NCI-H748 (cell line): ENCODE data around the gene SORBS2.
A peak's percentile ranks its signal among the peaks of the same experiment; 100 is the strongest.
"Not testable (repeated sequence)": the region's sequence is repeated elsewhere in the genome, so short reads cannot be mapped to it uniquely, and the experiment has no call there.

Experiments used
- DNase-seq: peaks from one replicate; lab custom pipeline; 2025; ENCODE audit not compliant: unreplicated experiment; lab: John Stamatoyannopoulos, UW

The SORBS2 gene

DNA sequence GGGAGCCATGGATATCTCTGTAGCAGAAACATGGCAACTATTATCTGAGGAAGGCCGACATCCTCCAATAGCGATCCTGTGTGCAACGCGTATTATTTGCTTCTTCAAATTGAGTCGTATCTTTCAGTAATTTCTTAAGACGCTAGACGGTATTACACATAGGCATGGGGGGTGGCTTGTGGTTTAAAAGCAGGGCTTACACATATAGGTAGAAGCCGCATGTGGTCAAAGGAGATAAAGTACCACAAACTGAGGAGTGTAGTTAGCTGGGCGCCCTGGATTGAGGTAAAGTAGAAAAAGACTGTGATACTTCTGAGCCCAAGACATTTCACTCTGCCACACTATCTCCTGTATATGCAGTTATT lies 94.6 kb downstream of the SORBS2 start:
- no peak for DNase-seq

DNA sequence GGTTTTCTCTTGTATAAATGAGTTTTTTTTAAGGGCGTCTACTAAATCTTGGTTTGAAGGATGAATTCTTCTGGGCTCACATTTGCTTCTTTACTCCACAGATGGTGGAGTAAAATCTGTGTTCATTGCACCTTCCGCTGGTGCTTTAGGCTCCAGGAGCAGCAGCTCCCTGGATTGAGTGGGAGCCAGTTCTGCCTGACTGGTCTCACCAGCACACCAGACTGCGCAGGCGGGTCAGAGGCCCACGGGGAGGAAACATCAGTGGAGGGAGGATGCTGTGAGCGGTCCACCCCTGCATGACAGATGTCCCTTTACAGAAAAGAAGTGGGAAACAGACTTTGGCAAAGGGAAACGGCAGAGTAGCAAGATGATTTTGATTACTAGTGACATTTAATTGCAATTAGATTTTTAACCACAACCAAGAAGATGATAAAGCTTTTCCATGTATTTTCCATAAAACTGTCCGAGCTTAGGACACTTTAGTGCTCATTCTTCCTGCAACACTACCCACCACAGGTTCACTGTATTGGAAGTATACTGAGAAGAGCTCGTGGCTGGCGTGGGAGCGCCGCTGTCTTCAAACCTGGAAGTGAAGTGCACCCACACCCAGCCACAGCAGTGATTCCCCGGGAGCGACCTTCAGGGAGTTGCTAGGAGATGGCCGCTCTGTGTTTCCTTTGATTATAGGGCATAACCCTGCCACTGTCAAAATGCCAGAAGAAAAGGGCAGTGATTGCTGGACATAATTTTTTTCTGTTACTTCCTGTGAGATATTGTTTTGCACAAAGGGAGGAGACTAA lies 95.2 kb downstream of the SORBS2 start:
- peak; percentile 69 for DNase-seq

DNA sequence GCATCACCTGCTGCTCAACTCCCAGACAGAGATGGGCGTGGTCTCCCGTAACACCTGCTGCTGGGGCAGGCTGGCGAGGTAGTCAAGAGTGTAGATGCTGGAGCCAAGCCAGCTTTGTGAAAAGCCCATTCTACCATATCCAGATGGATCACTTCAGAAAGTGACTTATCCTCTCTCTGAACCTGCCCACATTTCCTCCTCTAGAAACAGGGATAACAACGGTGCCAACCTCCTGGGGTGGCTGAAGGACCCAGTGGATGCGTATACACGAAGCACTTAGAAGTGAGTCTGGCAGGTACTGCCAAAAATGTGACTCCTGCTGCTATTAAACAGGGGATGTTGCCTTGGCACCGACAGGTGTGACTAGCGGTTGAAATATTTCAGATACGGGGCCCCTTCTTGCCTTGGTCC lies 95.8 kb downstream of the SORBS2 start:
- peak; percentile 91 for DNase-seq

DNA sequence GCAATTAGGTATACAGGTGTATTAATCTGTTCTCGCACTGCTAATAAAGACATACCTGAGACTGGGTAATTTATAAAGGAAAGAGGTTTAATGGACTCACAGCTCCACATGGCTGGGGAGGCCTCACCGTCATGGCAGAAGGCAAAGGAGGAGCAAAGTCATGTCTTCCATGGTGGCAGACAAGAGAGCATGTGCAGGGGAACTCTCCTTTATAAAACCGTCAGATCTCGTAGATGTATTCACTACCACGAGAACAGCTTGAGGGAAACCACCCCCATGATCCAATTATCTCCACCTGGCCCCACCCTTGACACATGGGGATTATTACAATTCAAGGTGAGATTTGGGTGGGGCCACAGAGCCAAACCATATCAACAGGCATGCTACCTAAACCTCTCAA lies 97.5 kb downstream of the SORBS2 start:
- DNase-seq = peak; percentile 13

DNA sequence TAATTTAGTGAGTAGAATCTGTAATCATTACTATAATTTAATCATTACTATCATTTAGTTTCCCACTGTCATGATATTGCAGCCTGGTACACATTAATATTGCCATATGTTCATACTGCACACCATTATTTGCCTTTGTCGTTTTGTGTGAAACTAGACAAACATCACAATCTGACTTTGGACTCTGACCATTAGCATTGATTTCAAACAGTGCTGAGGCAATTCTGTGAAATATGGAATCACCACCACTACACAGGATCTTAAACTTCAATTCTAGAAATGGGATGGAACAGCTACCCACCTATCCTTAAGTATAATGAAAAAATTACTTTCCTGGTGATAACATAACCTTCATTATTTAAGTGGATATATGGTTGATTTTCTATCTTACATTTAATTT lies 98.3 kb downstream of the SORBS2 start:
- no peak for DNase-seq

DNA sequence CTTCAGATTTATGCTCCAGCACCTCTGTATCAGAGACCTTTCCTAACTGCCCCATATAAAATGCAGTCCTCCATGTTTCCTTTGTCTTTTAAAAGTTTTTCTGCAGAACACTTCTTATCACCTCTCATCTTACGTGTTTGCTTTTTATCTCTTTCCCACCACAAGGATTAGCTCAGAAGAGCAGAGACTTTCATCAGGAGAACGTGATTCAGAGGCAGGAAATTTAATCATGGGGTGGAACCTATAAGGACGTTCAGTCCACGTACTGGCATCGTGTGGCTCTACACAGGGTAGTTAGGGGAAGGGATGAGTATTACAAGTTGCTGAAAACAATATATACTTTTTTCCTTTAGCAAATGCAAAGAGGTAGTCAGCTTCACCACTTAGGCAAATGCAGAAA lies 98.7 kb downstream of the SORBS2 start:
- DNase-seq = no peak

DNA sequence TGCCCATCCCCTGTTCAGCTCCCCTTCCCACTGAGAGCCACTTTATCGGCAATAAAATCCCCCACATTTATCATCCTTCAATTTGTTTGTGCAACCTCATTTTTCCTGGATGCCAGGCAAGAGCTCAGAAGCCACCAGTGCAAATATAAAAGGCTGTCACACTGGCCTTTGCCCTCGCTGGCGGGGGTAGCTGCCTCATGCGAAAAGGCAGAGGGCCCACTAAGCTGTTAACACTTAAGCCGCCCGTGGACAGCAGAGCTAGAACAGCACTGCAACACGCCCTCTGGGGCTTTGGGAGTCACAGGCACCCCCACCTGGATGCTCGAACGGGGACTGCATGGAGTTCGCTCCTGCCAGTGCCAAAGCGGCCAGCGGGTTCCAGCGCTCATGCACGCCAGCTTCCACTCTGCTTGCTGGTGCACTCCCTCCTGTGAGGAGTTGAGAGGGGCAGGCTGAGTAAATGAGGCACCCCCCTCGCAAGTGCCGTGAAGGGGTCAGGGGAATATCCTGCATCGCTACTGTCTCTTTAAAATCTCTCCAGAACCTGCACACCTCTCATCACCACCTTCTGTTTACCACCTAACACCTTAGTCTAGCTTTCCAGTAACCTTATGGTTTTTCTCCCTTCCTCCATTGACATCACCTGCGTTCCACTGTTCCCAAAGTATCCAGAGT lies 99.5 kb downstream of the SORBS2 start:
- no peak for DNase-seq

DNA sequence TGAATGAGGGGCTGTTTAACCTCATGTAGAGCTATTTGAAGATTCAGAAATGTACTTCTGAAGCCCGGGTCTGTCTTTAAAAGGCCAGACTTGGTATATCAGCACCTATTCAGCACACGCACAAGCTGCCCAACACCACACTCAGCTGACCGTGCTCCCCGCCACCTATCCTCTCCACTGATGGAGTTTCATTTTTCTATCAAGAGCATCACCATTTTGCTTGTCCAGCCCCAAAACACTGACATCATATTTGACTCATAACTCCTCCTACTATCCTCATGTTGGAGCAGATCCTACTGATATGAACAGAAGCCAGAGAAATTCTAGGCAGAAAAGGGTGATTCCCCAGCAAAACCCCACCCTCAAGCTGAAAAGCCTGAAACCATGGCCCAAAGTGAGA lies 100.3 kb downstream of the SORBS2 start:
- no peak for DNase-seq

DNA sequence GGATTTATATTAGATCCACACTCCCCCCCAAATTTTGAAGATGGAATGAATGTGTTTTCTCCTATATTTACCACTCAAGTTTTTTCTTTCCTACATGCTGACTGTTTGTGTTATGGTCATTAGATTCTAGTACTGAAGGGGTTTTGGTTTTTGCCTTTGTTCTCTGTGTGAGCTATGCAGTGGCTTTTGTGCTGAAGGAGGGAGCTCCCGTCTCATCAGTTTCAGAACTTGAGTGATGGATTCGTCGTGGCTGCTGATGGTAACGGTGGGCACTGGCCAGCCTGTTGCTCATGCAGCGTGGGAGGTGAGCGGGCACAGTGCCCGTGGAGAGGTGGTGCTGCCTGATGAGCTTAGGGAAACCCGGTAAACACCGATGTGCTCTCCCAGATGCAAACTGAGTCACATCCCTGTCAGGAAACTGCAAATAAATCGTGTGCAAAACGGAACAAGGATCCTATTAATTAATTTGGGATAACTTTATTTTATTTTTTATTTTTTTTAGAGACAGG lies 101.5 kb downstream of the SORBS2 start:
- no peak for DNase-seq

DNA sequence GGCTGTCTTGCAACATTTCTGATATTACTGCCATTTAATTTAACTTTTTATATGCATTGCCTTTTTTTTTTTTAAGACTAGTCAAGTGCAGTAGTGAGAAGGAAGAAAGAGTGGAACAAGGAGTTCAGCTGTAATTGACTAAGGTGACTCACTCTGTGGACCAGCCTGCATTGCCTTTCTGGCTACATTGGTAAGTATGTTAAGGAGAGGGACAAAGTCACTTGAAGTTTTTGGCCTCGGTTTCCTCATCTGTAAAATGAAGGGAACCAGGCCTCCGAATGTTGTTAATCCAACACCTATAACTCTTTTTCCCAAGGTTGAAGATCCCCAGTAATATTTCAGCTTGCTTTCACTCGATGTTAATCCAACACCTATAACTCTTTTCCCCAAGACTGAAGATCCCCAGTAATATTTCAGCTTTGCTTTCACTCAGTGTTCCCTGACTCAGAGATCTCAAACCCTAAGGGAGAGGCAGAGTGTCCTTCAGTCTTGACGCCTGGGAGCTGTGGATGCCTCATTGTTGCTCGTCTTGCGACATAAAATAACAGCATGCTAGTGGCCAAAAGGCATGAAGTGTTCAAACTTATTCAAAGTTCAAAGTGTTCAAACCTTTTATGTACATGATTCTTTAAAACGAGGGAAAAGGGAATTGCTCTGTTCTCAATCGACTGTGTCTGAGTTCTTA lies 102.0 kb downstream of the SORBS2 start:
- no peak for DNase-seq

DNA sequence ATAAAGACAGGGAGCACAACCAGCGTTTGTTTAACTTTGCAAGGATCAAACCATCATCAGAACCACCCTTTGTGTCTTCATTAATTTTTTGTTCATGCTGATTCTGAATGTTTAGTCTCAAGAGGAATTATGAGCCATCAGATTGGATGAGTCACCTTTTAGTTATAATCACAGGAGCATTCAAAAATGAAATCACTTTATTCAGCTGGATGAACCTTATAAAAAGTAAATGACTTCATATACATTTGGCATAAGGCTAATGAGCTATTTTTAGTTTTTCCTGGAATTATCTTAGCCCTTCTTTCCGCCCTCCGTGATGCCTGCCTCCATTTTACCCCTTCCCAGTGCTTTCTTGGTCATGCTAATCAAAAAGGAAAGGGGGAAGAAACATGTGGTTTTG lies 103.6 kb downstream of the SORBS2 start:
- no peak for DNase-seq

DNA sequence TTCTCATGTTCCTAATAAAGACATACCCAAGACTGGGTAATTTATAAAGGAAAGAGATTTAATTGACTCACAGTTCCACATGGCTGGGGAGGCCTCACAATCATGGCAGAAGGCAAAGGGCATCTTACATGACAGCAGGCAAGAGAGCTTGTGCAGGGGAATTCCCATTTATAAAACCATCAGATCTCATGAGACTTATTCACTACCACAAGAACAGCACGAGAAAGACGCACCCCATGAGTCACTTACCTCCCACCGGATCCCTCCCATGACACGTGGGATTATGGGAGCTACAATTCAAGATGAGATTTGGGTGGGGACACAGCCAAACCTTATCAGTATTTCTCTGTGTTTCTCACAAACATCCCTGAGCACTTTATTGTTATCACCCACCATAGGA lies 104.4 kb downstream of the SORBS2 start:
- DNase-seq = not testable (repeated sequence)

DNA sequence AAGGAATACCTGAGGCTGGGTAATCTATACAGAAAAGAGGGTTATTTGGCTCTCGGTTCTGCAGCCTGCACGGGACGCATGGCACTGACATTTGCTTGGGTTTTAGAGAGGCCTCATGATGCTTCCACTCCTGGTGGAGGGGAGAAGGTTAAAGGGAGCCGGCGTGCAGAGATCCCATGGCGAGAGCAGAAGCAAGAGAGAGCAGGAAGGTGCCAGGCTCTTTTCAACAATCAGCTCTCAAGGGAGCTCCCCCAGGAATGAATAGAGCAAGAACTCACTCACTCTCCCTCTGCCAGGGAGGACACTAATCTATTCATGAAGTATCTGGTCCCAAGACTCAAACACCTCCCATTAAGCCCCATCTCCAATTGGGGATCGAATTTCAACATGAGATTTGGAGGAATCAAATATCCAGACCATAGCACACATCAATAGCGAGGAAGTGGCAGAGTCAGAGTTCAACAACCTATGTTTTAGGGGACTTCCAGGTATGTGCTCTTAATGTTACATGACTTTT lies 109.8 kb downstream of the SORBS2 start:
- peak; percentile 58 for DNase-seq

DNA sequence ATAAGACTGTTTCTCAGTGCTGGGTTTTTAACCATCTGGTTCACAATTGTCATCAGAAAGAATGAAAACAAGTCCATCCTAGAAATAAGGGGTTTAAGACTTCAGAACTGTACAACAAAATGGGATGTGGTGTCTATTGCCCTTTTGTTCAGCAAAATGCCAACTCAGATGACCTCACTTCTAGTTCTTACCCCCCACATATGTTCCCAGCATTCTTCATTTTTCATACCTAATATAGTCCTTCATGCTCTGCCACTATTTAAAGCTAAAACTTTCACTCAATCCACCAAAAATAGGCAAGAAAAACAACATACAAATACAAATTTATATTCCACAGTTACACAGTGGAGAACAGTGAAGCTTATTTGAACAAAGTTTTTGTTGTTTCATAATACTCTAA lies 111.4 kb downstream of the SORBS2 start:
- no peak for DNase-seq

DNA sequence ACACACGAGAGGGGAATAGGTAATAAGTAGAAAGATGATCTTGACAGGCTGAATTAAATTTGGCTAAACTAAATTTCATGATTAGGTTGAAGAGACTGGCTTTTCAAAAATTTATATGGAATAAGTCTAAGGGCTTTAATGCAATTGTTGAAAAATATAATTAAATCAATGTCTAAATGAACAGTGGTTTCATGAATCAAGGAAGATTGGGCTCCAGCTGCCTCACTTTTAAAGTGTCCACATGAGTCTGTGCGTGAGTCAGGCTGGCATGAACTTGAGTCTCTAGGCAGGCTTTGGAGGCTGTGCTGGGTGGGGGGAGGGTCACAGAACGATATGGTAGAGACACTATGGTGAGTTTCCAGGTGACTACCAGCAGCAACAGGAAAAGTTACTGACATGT lies 111.9 kb downstream of the SORBS2 start:
- DNase-seq = no peak

DNA sequence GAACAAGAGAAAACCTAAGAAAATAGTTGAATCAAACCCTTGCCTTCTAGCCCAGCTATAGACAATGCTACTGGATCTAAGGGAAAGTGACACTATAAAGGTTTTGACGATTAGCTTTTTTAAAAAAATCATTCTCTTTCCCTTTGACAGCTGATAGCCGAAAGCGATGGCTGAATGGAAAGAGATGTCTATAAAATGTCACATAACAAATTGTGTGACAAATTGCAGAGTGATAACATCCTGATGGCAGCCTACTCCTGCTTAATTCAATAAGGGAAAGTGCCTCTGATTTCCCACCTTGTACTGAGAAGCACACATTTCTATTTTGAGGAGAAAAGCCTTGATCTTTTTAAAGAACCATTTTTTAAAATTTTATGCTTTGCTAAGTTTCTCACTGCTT lies 114.5 kb downstream of the SORBS2 start:
- DNase-seq = no peak

DNA sequence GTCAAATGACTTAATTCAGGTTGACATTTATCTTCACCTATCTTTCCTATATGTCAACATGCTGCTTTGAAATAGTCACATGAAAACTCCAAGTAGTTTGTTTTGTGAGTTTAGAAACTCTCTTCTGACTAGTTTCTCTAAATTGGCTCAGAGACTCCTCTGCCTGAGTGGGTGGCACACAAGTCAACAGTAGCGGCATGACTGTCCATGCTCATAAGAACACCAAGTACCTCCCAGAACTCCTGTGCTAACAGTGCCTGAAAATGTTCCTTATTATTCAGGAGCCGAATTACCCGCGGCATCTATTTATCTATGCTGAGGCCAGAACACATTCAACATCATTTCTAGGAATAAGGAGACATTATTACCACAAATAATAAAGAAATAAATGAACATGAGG lies 116.3 kb downstream of the SORBS2 start:
- no peak for DNase-seq

DNA sequence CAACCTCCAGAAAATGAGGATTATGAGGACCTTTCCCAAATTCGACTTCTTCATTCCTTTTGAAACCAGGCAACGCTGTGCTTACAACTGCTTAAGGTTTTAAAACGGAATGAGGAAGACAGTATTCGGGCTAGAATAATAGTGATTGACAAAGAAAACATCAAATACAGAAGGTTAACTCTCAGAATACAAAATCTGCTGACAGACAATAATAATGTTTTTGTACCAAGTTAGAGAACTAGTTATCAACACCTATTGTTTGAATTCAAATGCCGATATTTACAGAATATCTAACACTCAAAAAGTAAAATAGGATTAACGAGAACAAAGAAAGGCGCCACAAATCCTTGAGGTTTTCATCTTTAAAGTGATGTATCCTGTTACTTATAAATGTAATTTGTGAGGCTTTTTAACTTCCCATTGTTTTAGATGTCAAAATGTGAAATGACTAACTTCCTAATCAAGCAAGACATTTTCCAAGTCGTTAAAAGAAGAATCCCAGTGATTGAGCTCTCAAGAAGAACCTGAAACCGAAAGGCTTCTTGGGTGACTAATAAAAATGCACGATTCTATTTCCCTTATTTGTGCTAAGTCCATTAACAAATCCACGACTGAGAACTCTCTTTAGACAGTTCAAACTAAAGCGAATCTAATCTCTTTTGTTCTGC lies 118.3 kb downstream of the SORBS2 start:
- DNase-seq = no peak

DNA sequence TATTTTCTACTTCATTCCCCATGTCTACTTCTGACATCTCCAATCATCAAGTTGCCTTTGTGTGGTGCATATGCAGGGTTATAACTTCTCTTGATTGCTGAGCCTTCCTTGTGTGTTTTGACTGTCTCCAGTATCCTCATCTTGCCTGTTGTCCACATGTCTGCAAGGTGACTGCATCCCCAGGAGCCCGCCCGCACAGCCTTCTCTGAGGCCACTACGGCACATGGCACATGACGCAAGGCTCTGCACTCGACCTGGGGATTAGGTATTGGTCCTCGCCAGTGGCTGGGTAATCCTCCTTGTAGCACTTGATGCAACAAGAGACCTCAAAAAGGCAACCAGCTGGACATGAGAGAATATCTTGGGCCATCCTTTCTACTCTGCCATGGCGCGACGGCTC lies 122.6 kb downstream of the SORBS2 start:
- DNase-seq = no peak

DNA sequence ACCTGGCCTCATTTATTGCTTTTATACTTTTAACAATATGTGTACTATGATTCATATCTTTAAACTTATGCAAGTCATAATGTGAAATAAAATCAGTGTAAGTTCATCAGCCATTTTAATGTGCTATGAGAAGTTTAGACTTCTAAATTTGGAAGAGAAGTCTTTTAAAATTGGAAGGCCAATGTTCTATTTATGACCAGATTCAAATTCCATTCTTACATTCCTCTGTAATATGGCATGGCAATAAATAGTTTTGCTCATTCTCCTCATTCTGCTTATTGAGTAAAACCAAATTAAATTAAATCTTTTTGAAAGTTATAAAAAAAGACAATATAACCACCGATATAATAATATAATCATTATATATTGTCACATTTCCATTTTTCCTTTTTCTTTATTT lies 126.2 kb downstream of the SORBS2 start:
- no peak for DNase-seq

DNA sequence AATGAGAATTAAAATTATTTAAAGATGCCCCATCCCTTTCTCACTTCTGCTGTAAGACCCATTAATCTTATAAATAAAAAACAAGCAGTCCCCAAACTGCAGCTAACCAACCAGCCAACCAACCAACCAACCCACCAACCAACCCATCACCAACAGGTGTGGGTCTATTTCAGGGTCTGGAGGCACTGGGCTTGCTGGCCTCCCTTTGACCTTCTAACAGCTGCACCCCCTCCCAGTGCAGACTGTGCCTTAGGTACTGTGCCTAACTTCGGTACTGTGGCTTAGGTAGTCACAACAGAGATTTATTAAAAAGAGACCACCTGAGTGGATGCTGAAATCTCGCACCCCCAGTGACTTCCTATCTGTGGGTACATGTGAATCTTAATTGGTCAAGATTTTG lies 128.1 kb downstream of the SORBS2 start:
- DNase-seq = no peak
